GM12878 (cell line): ENCODE results near the gene DAPK3. TPM values are rescaled to one million over a fixed set of nuclear protein-coding genes. Genes with fewer than 3 reads are reported as not detected.

ENCODE experiments used
- ATAC-seq: fragments of 200-7000 bp; cut with Tn5 transposase; 3 replicates; pipeline ENCODE4 v1.9.1; 2020; ENCODE audit warnings: mild to moderate bottlenecking, moderate library complexity
- BruUV-seq: library from RNA; stranded (reverse); fragments of 400-500 nt; replicated peaks from 2 replicates; lab custom pipeline; 2021; lab: Mats Ljungman, UMichigan
- CTCF ChIA-PET: fragments of 300-600 bp; sonication (Branson Sonifier 250); formaldehyde crosslinking; extraction: SDS; loops from one replicate; lab custom pipeline; 2021; ENCODE audit warnings: inconsistent platforms; lab: Yijun Ruan, JAX
- POLR2A ChIA-PET: fragments of 350-600 bp; formaldehyde crosslinking; extraction: SDS; loops from one replicate; lab custom pipeline; 2021; ENCODE audit warnings: inconsistent platforms; lab: Charles Lee
- RAD21 ChIA-PET: fragments of 300-600 bp; sonication (Branson Sonifier 250); formaldehyde crosslinking; loops from one replicate; lab custom pipeline; 2023; ENCODE audit warnings: antibody characterized with exemption; ENCODE audit not compliant: unreplicated experiment; lab: Charles Lee
- SMC1A ChIA-PET: fragments of 300-600 bp; sonication (Branson Sonifier 250); formaldehyde crosslinking; loops from one replicate; lab custom pipeline; 2023; ENCODE audit not compliant: unreplicated experiment, uncharacterized antibody; lab: Charles Lee
- DNase-seq: peaks from one replicate; pipeline ENCODE4 v3.0.0-alpha.2; 2011; ENCODE audit warnings: low read depth, low spot score
- FAIRE-seq: peaks from 3 replicates; lab custom pipeline; 2011; peaks lifted over from hg19 to GRCh38; lab: Jason Lieb, UNC
- H2AFZ ChIP-seq: 2 replicates; pipeline ENCODE4 v1.6.0; 2011; ENCODE audit warnings: low read depth, low read length, control low read depth; ENCODE audit not compliant: control insufficient read depth
- H3K27ac ChIP-seq: 2 replicates; pipeline ENCODE4 v1.5.1; 2011; ENCODE audit warnings: control low read depth; ENCODE audit not compliant: control insufficient read depth, insufficient read depth
- H3K27me3 ChIP-seq, 2 experiments: replicated peaks in 1 of 2; 2 replicates each; pipeline versions ENCODE4 v1.6.0 to v1.6.1; 2011; ENCODE audit warnings: low read length in 1 of 2; ENCODE audit not compliant: control insufficient read depth in 2 of 2, insufficient read depth in 2 of 2
- H3K36me3 ChIP-seq, 2 experiments: 2 replicates each; pipeline ENCODE4 v1.5.1; 2011; ENCODE audit warnings: low read length in 1 of 2; ENCODE audit not compliant: control insufficient read depth in 2 of 2, insufficient read depth in 2 of 2
- H3K4me1 ChIP-seq: 2 replicates; pipeline ENCODE4 v1.6.1; 2011; ENCODE audit warnings: mild to moderate bottlenecking, low read length, moderate library complexity, mixed read lengths; ENCODE audit not compliant: control insufficient read depth, insufficient read depth
- H3K4me2 ChIP-seq: 2 replicates; pipeline ENCODE4 v1.6.0; 2011; ENCODE audit warnings: control low read depth; ENCODE audit not compliant: control insufficient read depth, insufficient read depth
- H3K4me3 ChIP-seq: fragments of 200-600 bp; sonication (generic); 2 replicates; pipeline ENCODE4 v1.5.1; 2016
- H3K79me2 ChIP-seq: 2 replicates; pipeline ENCODE4 v1.6.0; 2011; ENCODE audit warnings: low read length; ENCODE audit not compliant: control insufficient read depth, insufficient read depth
- H3K9ac ChIP-seq: 2 replicates; pipeline ENCODE4 v1.8.0; 2011; ENCODE audit warnings: low read length, control low read depth, mixed read lengths; ENCODE audit not compliant: control insufficient read depth, insufficient read depth
- H3K9me3 ChIP-seq: replicated peaks from 3 replicates; pipeline ENCODE4 v1.5.1; 2011; ENCODE audit warnings: mild to moderate bottlenecking, low read length; ENCODE audit not compliant: control insufficient read depth, insufficient read depth
- H4K20me1 ChIP-seq: 2 replicates; pipeline ENCODE4 v1.6.0; 2011; ENCODE audit not compliant: control insufficient read depth, insufficient read depth
- JUND ChIP-seq: IDR thresholded peaks from 2 replicates; pipeline ENCODE4 v1.6.1; 2012; ENCODE audit warnings: low read depth, mild to moderate bottlenecking, low read length, improper control_type of control experiment, moderate library complexity
- MTA3 ChIP-seq: IDR thresholded peaks from 2 replicates; pipeline ENCODE4 v1.6.1; 2012; ENCODE audit warnings: low read length, inconsistent platforms, borderline replicate concordance
- YY1 ChIP-seq: IDR thresholded peaks from 2 replicates; pipeline ENCODE4 v1.6.1; 2011; ENCODE audit warnings: low read depth, mild to moderate bottlenecking, low read length
- ZBTB33 ChIP-seq: fragments of 450-650 bp; IDR thresholded peaks from 2 replicates; pipeline ENCODE4 v1.6.1; 2017; ENCODE audit warnings: mild to moderate bottlenecking
- ZNF687 ChIP-seq: fragments of 450-650 bp; IDR thresholded peaks from 2 replicates; pipeline ENCODE4 v1.6.1; 2017; ENCODE audit warnings: mild to moderate bottlenecking, moderate library complexity
- WGBS: methylation state at CpG from one replicate; pipeline ENCODE4 v1.1.6; 2016; ENCODE audit warnings: low lambda C conversion rate; ENCODE audit not compliant: insufficient replicate concordance, insufficient coverage; ENCODE audit errors: missing lambda C conversion rate; 5-methylcytosine and 5-hydroxymethylcytosine counted together
- in situ Hi-C: fragments of 300-500 bp; cut with MboI; formaldehyde crosslinking; loops from 9 replicates; pipeline ENCODE4 v1.14.3; 2018; ENCODE audit warnings: mixed read lengths
- intact Hi-C: fragments of 100-400 bp; cut with micrococcal nuclease; formaldehyde crosslinking; loops from one replicate; pipeline ENCODE4 v1.14.2; 2022; ENCODE audit not compliant: unreplicated experiment
- polyA plus RNA-seq, 11 experiments: library from polyadenylated mRNA; depleted of rRNA in 4 of 11; unstranded in 6 of 11; stranded (reverse) in 5 of 11; fragments of >200 nt; fragmentation: Nextera tagmentation in 4 of 11; fragmentation: Illumina TruSeq in 1 of 11; extraction: Ambion mirVana in 4 of 11; extraction: Trizol in 1 of 11; gene quantifications; 1 replicate in 1 of 11; 2 replicates in 10 of 11; pipeline versions ENCODE4 v1.2.1 to v1.2.3, GENCODE V29; 2011 to 2016; ENCODE audit warnings: inconsistent platforms in 2 of 11, missing spikeins in 2 of 11, low read depth in 1 of 11
- total RNA-seq, 4 experiments: library from RNA; depleted of rRNA in 3 of 4; stranded (reverse); fragments of >200 nt in 3 of 4; fragmentation: Illumina TruSeq in 1 of 4; extraction: Trizol in 1 of 4; gene quantifications; 2 replicates each; pipeline versions ENCODE4 v1.2.1 to v1.2.3, GENCODE V29; 2013 to 2021

Gene DAPK3
- total and polyA plus RNA-seq, 10 of the 15 experiments (the other 5 are each of a cell fraction or from before 2014, with no cell fraction given), result 0.13 to 46.4 (median 24.8) TPM

- TF ChIP-seq ZNF687 (peak; percentile 96), JUND (peak; percentile 87), ZBTB33 (no peak)
Measured at GRCh38 chr19:3984908-3985642, 14.2 kb upstream of the DAPK3 start, which contains the start of gene EEF2 (continued).

- H3K27ac ChIP-seq, result peak overlapping the region; percentile 79
- H4K20me1 ChIP-seq, result peaks cover 41% of the 10 kb centered on the region
- peak overlapping the region; percentile 89 for H3K4me2 ChIP-seq
- FAIRE-seq (no peak), DNase-seq (no peak), ATAC-seq (no peak)
- peak overlapping the region; percentile 96 for H3K9ac ChIP-seq
- H3K9me3 ChIP-seq, result no peaks in the 10 kb centered on the region
- WGBS, result 3% methylated on average over 10 of the region's 10 CpGs
- no TSS peak for BruUV-seq
- ChIA-PET CTCF (interaction anchor here (0.5 to 2.1 kb wide), 4 partner anchors 14 to 218 kb away, joined by 3 to 38 read pairs (median 6); partner anchors contain the start of gene DAPK3), RAD21 (interaction anchor here (1.4 to 1.6 kb wide), 3 partner anchors 14 to 221 kb away, joined by 4 to 8 read pairs (median 7); partner anchors contain the start of genes DAPK3 and PIAS4), POLR2A (interaction anchor here (0.8 to 1.8 kb wide), 5 partner anchors 11 to 217 kb away, joined by 3 to 6 read pairs (median 4); partner anchors contain the start of genes DAPK3 and PIAS4), SMC1A (interaction anchor here (1.6 to 1.8 kb wide), 3 partner anchors 23 to 155 kb away, joined by 4 to 9 read pairs (median 6); no protein-coding TSS in a partner anchor)
- H3K4me3 ChIP-seq, result peak overlapping the region; percentile 97
- no peak overlapping the region for H2AFZ ChIP-seq
- no peak for TF ChIP-seq YY1
- peak; percentile 69; the same call in 1 of the 2 replicates for TF ChIP-seq MTA3
- peaks cover 36 to 46% of the 10 kb centered on the region in 2 experiments for H3K36me3 ChIP-seq
- H3K79me2 ChIP-seq, result peaks cover 59% of the 10 kb centered on the region
- intact Hi-C loops (no loop called here), in situ Hi-C loops (no loop called here)
- H3K27me3 ChIP-seq, result no peaks in the 10 kb centered on the region
- peaks cover 24% of the 10 kb centered on the region for H3K4me1 ChIP-seq
Measured at GRCh38 chr19:3984584-3984907, 13.6 kb upstream of the DAPK3 start.
